Measurements from ENCODE around the gene CBY1. TPM values are rescaled to one million over a fixed set of nuclear protein-coding genes. Genes with fewer than 3 reads are reported as not detected.
"Not testable (repeated sequence)": the region's sequence is repeated elsewhere in the genome, so short reads cannot be mapped to it uniquely, and the experiment has no call there.

CBY1 gene
- 10 to 100 TPM in 1 of 2 experiments, 1 to 10 TPM in 1; 9.5 to 11.0 TPM for total RNA-seq

- ChIA-PET POLR2A (interaction anchor here (0.8 to 1.6 kb wide), 5 partner anchors 24 to 878 kb away, joined by 3 to 9 read pairs (median 3); partner anchors contain the start of gene TOMM22), CTCF (interaction anchor here (0.8 to 1.5 kb wide), 3 partner anchors 25 to 98 kb away, joined by 3 to 8 read pairs (median 4); partner anchors contain the start of gene TOMM22)
- Mint-ChIP-seq H3K4me1 (peaks cover 27% of the 10 kb centered on the region), H3K27ac (peak within 1 kb of the TSS; percentile 86), H3K36me3 (ENCODE audit: low read depth) (no peaks in the 10 kb centered on the region), H3K27me3 (no peaks in the 10 kb centered on the region), H3K9me3 (no peaks in the 10 kb centered on the region), H3K4me3 (peak within 1 kb of the TSS; percentile 86)
- peak; percentile 83 for DNase-seq
Observed at GRCh38 chr22:38656256-38657044, at the start of gene CBY1, which contains the start of gene FAM227A. CBY1 (plus strand) TSS chr22:38656638; CDS start chr22:38668055, 11,417 bp downstream. FAM227A (minus strand) TSS chr22:38656392; CDS start chr22:38650168, 6,224 bp downstream.

- H3K4me1 Mint-ChIP-seq = no peaks in the 10 kb centered on the region
- ChIA-PET CTCF (interaction anchor here (0.7 kb wide), 1 partner anchor 440 kb away, joined by 5 read pairs; no protein-coding TSS in a partner anchor), POLR2A (no interaction called here)
- H3K27me3 Mint-ChIP-seq = no peaks in the 10 kb centered on the region
- no peak overlapping the region for H3K27ac Mint-ChIP-seq
- H3K36me3 Mint-ChIP-seq (ENCODE audit: low read depth) = no peaks in the 10 kb centered on the region
- no peak for DNase-seq
- no peak overlapping the region for H3K4me3 Mint-ChIP-seq
- no peaks in the 10 kb centered on the region for H3K9me3 Mint-ChIP-seq
Observed at GRCh38 chr22:38607680-38608079, 48.8 kb upstream of the CBY1 start.

DNA sequence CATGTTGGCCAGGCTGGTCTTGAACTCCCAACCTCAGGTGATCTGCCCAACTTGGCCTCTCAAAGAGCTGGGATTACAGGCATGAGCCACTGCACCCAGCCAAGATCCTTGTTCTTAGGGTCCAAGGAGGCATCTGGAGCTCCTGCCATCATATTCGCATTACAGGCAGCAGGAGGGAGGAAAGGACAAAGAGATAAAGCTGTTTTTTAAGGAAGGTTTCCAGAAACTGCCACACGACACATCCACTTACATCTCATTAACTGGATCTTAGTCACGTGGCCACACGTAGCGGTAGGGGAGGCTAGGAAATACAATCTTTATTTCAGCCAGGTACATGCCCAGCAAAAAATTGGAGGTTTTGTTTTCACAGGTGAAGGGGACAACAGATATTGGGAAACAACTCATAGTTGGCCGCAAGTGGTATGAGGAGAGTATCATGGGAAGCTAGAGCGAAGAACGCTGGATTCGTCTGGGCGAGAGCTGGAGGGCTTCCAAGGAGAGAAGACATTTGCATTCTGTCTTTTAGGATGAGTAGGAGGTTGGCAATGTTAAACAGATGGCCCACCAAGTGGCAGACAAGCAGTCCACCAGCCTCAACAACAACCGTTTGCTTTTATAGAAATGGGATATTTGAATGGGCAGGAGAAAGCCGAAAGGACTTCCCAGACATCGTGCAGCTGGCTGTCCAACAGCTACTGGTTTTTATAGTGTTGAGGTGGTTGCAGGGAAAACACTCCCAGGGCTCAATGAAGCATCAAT, 47.3 kb upstream of the CBY1 start:
- H3K27ac Mint-ChIP-seq = no peak overlapping the region
- DNase-seq = no peak
- ChIA-PET POLR2A (interaction anchor here (0.8 kb wide), 1 partner anchor 89 kb away, joined by 3 read pairs; no protein-coding TSS in a partner anchor), CTCF (no interaction called here)
- H3K4me3 Mint-ChIP-seq = no peak overlapping the region
- no peaks in the 10 kb centered on the region for H3K4me1 Mint-ChIP-seq
- no peaks in the 10 kb centered on the region for H3K9me3 Mint-ChIP-seq
- no peaks in the 10 kb centered on the region for H3K36me3 Mint-ChIP-seq (ENCODE audit: low read depth)
- H3K27me3 Mint-ChIP-seq = no peaks in the 10 kb centered on the region

DNA sequence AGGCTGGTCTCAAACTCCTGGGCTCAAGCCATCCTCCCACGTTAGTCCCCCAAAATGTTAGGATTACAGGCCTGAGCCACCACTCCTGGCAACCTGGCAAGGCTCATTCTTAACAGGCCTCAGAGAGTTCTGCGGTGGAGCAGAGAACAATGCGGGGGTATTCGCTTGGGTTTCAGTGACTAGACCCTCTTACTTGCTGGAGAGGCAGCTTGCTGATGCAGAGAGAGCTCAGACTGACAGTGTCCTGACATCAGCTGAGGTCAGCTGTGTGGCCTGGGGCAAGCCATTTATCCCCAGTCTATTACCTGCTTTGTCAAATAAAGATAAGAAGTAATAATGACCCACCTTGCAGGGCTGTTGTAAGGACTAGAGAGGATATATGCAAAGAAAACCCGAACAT, 46.2 kb upstream of the CBY1 start:
- Mint-ChIP-seq H3K27ac (no peak overlapping the region), H3K27me3 (no peaks in the 10 kb centered on the region), H3K36me3 (ENCODE audit: low read depth) (no peaks in the 10 kb centered on the region), H3K4me1 (no peaks in the 10 kb centered on the region), H3K4me3 (no peak overlapping the region), H3K9me3 (no peaks in the 10 kb centered on the region)
- ChIA-PET POLR2A (no interaction called here), CTCF (no interaction called here)
- DNase-seq = no peak

- no peaks in the 10 kb centered on the region for H3K9me3 Mint-ChIP-seq
- POLR2A ChIA-PET = no interaction called here
- H3K4me1 Mint-ChIP-seq = no peaks in the 10 kb centered on the region
- no peaks in the 10 kb centered on the region for H3K27me3 Mint-ChIP-seq
- H3K27ac Mint-ChIP-seq = no peak overlapping the region
- CTCF ChIA-PET = no interaction called here
- DNase-seq = no peak
- no peaks in the 10 kb centered on the region for H3K36me3 Mint-ChIP-seq (ENCODE audit: low read depth)
- H3K4me3 Mint-ChIP-seq = no peak overlapping the region
Observed at GRCh38 chr22:38611559-38611958, 44.9 kb upstream of the CBY1 start.

DNA sequence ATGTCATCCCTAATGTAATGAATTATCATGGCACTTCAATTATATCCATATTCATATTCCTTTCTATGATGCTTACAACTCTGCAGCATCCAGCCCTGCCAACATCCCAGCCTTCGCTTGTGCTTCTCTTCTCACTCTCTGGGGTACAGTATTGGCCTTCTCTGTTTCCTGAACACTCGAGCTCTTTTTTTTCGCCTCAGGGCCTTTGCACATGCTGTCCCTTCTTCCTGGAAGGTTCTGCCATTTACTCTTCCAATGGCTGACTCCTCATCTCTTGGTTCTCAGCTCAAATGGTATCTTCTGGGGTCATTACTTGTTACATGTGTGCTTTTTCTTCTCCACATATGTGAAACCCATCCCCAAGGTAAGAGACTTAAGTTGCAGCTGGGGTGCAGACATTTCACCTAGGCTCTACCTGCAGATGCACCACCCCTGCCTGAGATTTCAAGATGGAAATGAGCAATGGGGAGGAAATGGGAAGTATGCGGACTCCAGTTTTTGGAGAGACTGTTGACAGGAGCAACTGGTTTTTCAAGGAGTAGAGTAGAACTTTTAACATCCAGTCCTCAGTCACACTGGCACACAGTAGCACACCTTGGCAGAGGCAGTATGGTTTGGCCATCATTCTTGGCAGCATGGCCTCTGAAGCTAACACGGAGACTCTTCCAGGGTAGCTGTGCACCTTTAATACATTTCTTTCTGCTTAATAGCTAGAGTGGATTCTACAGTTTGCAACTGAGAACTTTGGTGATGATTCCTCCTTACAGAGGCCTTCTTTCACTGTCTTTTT, 44.0 kb upstream of the CBY1 start:
- Mint-ChIP-seq H3K27ac (no peak overlapping the region), H3K4me1 (no peaks in the 10 kb centered on the region), H3K4me3 (no peak overlapping the region), H3K36me3 (ENCODE audit: low read depth) (no peaks in the 10 kb centered on the region), H3K9me3 (no peaks in the 10 kb centered on the region), H3K27me3 (no peaks in the 10 kb centered on the region)
- DNase-seq = no peak
- ChIA-PET CTCF (no interaction called here), POLR2A (no interaction called here)

- Mint-ChIP-seq H3K27ac (no peak overlapping the region), H3K4me1 (no peaks in the 10 kb centered on the region), H3K9me3 (peaks cover 3% of the 10 kb centered on the region), H3K36me3 (ENCODE audit: low read depth) (no peaks in the 10 kb centered on the region), H3K27me3 (peaks cover 3% of the 10 kb centered on the region), H3K4me3 (no peak overlapping the region)
- ChIA-PET POLR2A (interaction anchor here (1.7 kb wide), 1 partner anchor 93 kb away, joined by 3 read pairs; no protein-coding TSS in a partner anchor), CTCF (no interaction called here)
- no peak for DNase-seq
Observed at GRCh38 chr22:38613588-38613987, 42.9 kb upstream of the CBY1 start.

DNA sequence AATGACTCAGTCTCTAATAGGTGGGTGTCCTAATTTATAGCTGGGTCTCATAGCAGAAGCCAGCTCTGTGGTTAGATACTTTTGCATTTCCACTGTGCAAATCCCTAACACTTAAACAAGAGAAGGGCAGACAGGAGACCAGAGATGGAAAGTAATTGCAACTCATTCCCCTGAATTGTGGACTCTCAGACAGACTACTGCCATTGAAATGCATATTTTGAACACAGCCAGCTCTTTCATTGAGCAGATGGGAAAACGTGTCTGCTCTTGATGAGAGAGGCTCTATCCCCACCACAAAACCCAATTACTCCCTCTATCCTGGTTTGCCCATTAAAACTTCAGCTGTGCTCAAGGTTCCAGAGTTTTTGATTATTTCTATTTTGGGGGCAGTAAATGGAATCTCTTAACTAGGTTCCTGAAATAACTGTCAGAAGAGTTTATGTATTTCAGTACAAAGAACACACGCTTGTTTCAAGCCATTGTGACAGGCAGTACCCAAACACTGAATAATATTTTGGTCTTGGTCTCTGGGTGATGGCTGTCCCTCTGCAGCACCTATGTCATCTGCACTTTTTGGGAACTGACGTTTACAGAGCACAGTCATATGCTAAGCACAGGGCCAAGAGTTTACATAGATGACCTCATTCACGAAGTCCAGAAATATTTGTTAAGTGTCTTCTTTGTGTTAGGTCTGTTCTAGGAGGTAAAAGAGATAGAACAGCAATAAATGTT, 41.9 kb upstream of the CBY1 start:
- ChIA-PET CTCF (no interaction called here), POLR2A (interaction anchor here (1.7 kb wide), 1 partner anchor 92 kb away, joined by 3 read pairs; no protein-coding TSS in a partner anchor)
- no peaks in the 10 kb centered on the region for H3K36me3 Mint-ChIP-seq (ENCODE audit: low read depth)
- no peak for DNase-seq
- H3K27ac Mint-ChIP-seq = no peak overlapping the region
- no peak overlapping the region for H3K4me3 Mint-ChIP-seq
- peaks cover 5% of the 10 kb centered on the region for H3K9me3 Mint-ChIP-seq
- no peaks in the 10 kb centered on the region for H3K4me1 Mint-ChIP-seq
- H3K27me3 Mint-ChIP-seq = peaks cover 3% of the 10 kb centered on the region

- H3K4me1 Mint-ChIP-seq; DNase-seq; H3K27me3 Mint-ChIP-seq; CTCF ChIA-PET; POLR2A ChIA-PET; H3K9me3 Mint-ChIP-seq; H3K4me3 Mint-ChIP-seq; H3K36me3 Mint-ChIP-seq (ENCODE audit: low read depth); H3K27ac Mint-ChIP-seq: not testable (repeated sequence)
Observed at GRCh38 chr22:38615064-38615405, 41.4 kb upstream of the CBY1 start.

- ChIA-PET CTCF (interaction anchor here (0.6 to 0.7 kb wide), 2 partner anchors 13 to 55 kb away, joined by 3 to 4 read pairs; no protein-coding TSS in a partner anchor), POLR2A (no interaction called here)
- Mint-ChIP-seq H3K4me3 (no peak overlapping the region), H3K27ac (no peak overlapping the region), H3K4me1 (peaks cover 3% of the 10 kb centered on the region), H3K36me3 (ENCODE audit: low read depth) (no peaks in the 10 kb centered on the region), H3K27me3 (peaks cover 3% of the 10 kb centered on the region), H3K9me3 (peaks cover 5% of the 10 kb centered on the region)
- no peak for DNase-seq
Observed at GRCh38 chr22:38618258-38618657, 38.2 kb upstream of the CBY1 start.

DNA sequence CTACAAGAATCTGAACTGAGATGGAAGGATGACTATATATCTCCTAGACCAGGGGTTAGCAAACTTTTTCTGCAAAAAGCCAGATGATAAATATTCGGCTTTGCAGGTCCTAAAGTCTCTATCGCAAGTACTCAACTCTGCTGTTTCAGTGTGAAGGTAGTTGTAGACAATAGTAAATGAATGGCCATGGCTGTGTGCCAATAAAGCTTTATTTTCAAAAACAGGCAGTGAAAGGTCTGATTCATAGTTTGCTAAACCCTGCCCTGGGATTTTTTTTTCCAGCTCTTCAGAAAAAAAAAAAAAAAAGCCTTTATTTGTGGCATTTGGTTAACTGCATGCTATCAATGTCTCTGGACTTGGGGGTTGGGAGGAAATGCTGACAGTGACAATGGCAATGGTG, 37.8 kb upstream of the CBY1 start:
- peaks cover 3% of the 10 kb centered on the region for H3K27me3 Mint-ChIP-seq
- H3K4me1 Mint-ChIP-seq = peaks cover 6% of the 10 kb centered on the region
- H3K36me3 Mint-ChIP-seq (ENCODE audit: low read depth) = no peaks in the 10 kb centered on the region
- DNase-seq = no peak
- H3K9me3 Mint-ChIP-seq = peaks cover 5% of the 10 kb centered on the region
- no peak overlapping the region for H3K4me3 Mint-ChIP-seq
- CTCF ChIA-PET = interaction anchor here (0.6 to 0.7 kb wide), 3 partner anchors 13 to 853 kb away, joined by 3 to 4 read pairs (median 3); no protein-coding TSS in a partner anchor
- no peak overlapping the region for H3K27ac Mint-ChIP-seq
- POLR2A ChIA-PET = no interaction called here

GRCh38 chr22:38623351-38623750, 33.1 kb upstream of the CBY1 start:
- H3K27ac Mint-ChIP-seq = no peak overlapping the region
- H3K36me3 Mint-ChIP-seq (ENCODE audit: low read depth) = no peaks in the 10 kb centered on the region
- CTCF ChIA-PET = no interaction called here
- H3K9me3 Mint-ChIP-seq = peaks cover 3% of the 10 kb centered on the region
- POLR2A ChIA-PET = no interaction called here
- H3K4me1 Mint-ChIP-seq = peaks cover 8% of the 10 kb centered on the region
- peaks cover 1% of the 10 kb centered on the region for H3K27me3 Mint-ChIP-seq
- peak; percentile 22 for DNase-seq
- H3K4me3 Mint-ChIP-seq = no peak overlapping the region
